Trophoblast cell (in vitro differentiated cells and primary cell): Measurements from ENCODE around the gene LRP1B.
"Not testable (repeated sequence)": the region's sequence is repeated elsewhere in the genome, so short reads cannot be mapped to it uniquely, and the experiment has no call there.

Experiments used
- DNase-seq, 2 donors: peaks; one replicate each; pipeline ENCODE4 v3.0.0-alpha.2; 2016
- H2AFZ ChIP-seq: 2 replicates; pipeline ENCODE4 v1.6.1; 2013; ENCODE audit warnings: low read length, moderate library complexity, mild to moderate bottlenecking; ENCODE audit not compliant: insufficient read depth, poor library complexity
- H2AK5ac ChIP-seq: 2 replicates; pipeline ENCODE4 v1.6.1; 2013; ENCODE audit warnings: mild to moderate bottlenecking, low read length
- H2BK120ac ChIP-seq: 2 replicates; pipeline ENCODE4 v1.6.1; 2013; ENCODE audit warnings: low read length, mild to moderate bottlenecking, moderate library complexity; ENCODE audit not compliant: insufficient read depth, poor library complexity
- H2BK12ac ChIP-seq: 2 replicates; pipeline ENCODE4 v1.6.1; 2013; ENCODE audit warnings: mild to moderate bottlenecking, low read length, moderate library complexity
- H2BK5ac ChIP-seq: 2 replicates; pipeline ENCODE4 v1.6.1; 2013; ENCODE audit warnings: low read length, low read depth, moderate library complexity, mild to moderate bottlenecking; ENCODE audit not compliant: poor library complexity
- H3K14ac ChIP-seq: 2 replicates; pipeline ENCODE4 v1.6.1; 2013; ENCODE audit warnings: mild to moderate bottlenecking, low read length
- H3K18ac ChIP-seq: 2 replicates; pipeline ENCODE4 v1.6.1; 2013; ENCODE audit warnings: mild to moderate bottlenecking, low read length
- H3K23ac ChIP-seq: 2 replicates; pipeline ENCODE4 v1.6.1; 2013; ENCODE audit warnings: low read length
- H3K27ac ChIP-seq: 2 replicates; pipeline ENCODE4 v1.5.1; 2013; ENCODE audit warnings: low read depth, mild to moderate bottlenecking, inconsistent platforms, low read length, moderate library complexity
- H3K27me3 ChIP-seq: 2 replicates; pipeline ENCODE4 v1.6.1; 2013; ENCODE audit warnings: inconsistent platforms, mild to moderate bottlenecking, low read length, moderate library complexity; ENCODE audit not compliant: insufficient read depth
- H3K36me3 ChIP-seq, 2 experiments: 1 replicate in 1 of 2; 2 replicates in 1 of 2; pipeline ENCODE4 v1.6.1; 2013; ENCODE audit warnings: low read length in 2 of 2, mild to moderate bottlenecking in 2 of 2, moderate library complexity in 1 of 2; ENCODE audit not compliant: insufficient read depth in 2 of 2, control insufficient read depth in 1 of 2
- H3K4ac ChIP-seq: 2 replicates; pipeline ENCODE4 v1.6.1; 2013; ENCODE audit warnings: low read depth, mild to moderate bottlenecking, low read length, moderate library complexity
- H3K4me1 ChIP-seq, 2 experiments: 1 replicate in 1 of 2; 2 replicates in 1 of 2; pipeline ENCODE4 v1.6.1; 2013; ENCODE audit warnings: low read length in 2 of 2, mild to moderate bottlenecking in 2 of 2, moderate library complexity in 1 of 2; ENCODE audit not compliant: insufficient read depth in 2 of 2, control insufficient read depth in 1 of 2
- H3K4me2 ChIP-seq: 2 replicates; pipeline ENCODE4 v1.6.1; 2013; ENCODE audit warnings: inconsistent platforms, mild to moderate bottlenecking, low read length, moderate library complexity
- H3K4me3 ChIP-seq: 2 replicates; pipeline ENCODE4 v1.5.1; 2013; ENCODE audit warnings: mild to moderate bottlenecking, low read depth, low read length, inconsistent platforms
- H3K79me1 ChIP-seq: one replicate; pipeline ENCODE4 v1.6.1; 2013; ENCODE audit warnings: low read length
- H3K79me2 ChIP-seq: 2 replicates; pipeline ENCODE4 v1.6.1; 2013; ENCODE audit warnings: low read length, mild to moderate bottlenecking; ENCODE audit not compliant: control insufficient read depth, insufficient read depth, poor library complexity
- H3K9ac ChIP-seq: 2 replicates; pipeline ENCODE4 v1.6.1; 2013; ENCODE audit warnings: mild to moderate bottlenecking, low read length
- H3K9me3 ChIP-seq: 2 replicates; pipeline ENCODE4 v1.6.1; 2013; ENCODE audit warnings: low read depth, mild to moderate bottlenecking, control low read depth, inconsistent platforms, low read length; ENCODE audit not compliant: insufficient read depth
- H4K12ac ChIP-seq: 2 replicates; pipeline ENCODE4 v1.6.1; 2013; ENCODE audit warnings: low read depth, mild to moderate bottlenecking, low read length, moderate library complexity
- H4K8ac ChIP-seq: 2 replicates; pipeline ENCODE4 v1.6.1; 2013; ENCODE audit warnings: low read depth, mild to moderate bottlenecking, low read length, moderate library complexity
- H4K91ac ChIP-seq: one replicate; pipeline ENCODE4 v1.6.1; 2013; ENCODE audit warnings: low read depth, mild to moderate bottlenecking, low read length, moderate library complexity
- WGBS: extraction: QIAGEN DNeasy Blood & Tissue Kit; methylation state at CpG from one replicate; pipeline ENCODE4 v1.1.7; 2013; ENCODE audit warnings: missing lambda C conversion rate; ENCODE audit not compliant: insufficient read length, insufficient coverage; ENCODE audit errors: extremely low coverage; 5-methylcytosine and 5-hydroxymethylcytosine counted together

The LRP1B gene

DNA sequence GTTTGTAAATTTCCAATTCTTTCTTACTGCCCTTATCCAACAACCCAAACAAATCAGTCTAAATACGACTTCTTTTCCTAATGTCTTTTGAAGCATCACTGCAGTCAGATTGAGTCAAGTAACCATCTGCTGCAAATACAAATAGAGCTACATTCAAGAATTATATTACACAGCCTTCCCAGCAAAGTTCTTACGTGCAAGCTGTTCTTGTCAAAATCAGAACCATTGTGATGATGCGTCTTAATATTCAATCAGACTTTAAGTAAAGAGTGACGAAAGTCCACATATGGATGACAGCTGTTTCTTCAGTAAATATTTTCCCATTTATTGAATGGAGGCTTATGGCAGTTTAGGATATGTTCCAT lies 943.8 kb downstream of the LRP1B start:
- WGBS: no CpG with 5 or more reads among the region's 4 CpGs
- Histone ChIP-seq H3K27me3 (no peaks in the 10 kb centered on the region), H3K4me2 (no peak overlapping the region), H3K27ac (no peak overlapping the region), H4K8ac (no peak overlapping the region), H4K12ac (no peak overlapping the region), H3K23ac (no peak overlapping the region), H3K18ac (no peak overlapping the region), H3K79me2 (no peaks in the 10 kb centered on the region), H2BK12ac (no peak overlapping the region), H3K36me3 (no peaks in the 10 kb centered on the region), H3K79me1 (no peaks in the 10 kb centered on the region), H3K4me1 (no peaks in the 10 kb centered on the region), H3K14ac (no peak overlapping the region), H3K4ac (no peak overlapping the region), H2AFZ (no peak overlapping the region), H2BK120ac (no peak overlapping the region), H3K9me3 (no peaks in the 10 kb centered on the region), H3K9ac (no peak overlapping the region), H2AK5ac (no peak overlapping the region), H2BK5ac (no peak overlapping the region), H3K4me3 (no peak overlapping the region), H4K91ac (no peak overlapping the region)
- DNase-seq: no peak

DNA sequence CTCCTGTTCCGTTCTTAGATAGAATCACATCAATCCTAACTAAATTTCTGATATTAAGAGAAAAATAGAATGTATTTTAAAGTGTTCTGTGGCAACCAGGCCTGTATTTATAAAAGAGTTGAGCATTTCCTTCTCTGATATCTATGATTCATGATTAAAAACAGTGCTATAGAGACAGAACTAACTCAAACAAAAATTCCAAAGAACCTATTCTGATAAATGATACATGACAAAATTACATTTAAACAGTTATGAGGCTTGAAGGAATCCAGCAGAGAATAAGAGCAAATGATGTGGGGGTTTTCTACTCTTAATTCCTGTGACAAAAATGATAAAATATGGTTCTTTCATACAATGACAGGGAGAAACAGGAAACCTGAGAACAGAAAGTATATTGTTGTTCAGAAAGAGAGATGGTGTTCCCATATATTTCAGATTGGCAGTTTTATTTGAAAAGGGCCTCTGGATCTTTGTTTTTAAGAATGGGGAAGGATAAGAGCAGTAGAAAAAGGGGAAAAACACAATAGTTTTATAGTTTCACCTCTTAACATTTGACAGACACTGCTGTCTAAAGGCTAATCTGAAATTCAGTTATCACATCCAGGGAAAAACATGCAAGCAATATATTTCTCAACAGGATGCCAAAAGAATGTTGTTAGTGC lies 944.3 kb downstream of the LRP1B start:
- no peak overlapping the region for H3K27ac ChIP-seq
- no peak overlapping the region for H4K91ac ChIP-seq
- H3K36me3 ChIP-seq: no peaks in the 10 kb centered on the region
- H4K8ac ChIP-seq: no peak overlapping the region
- no peaks in the 10 kb centered on the region for H3K79me1 ChIP-seq
- no peak overlapping the region for H2BK5ac ChIP-seq
- no peaks in the 10 kb centered on the region for H3K9me3 ChIP-seq
- no peak overlapping the region for H3K4me2 ChIP-seq
- no peak overlapping the region for H3K9ac ChIP-seq
- no peak overlapping the region for H3K23ac ChIP-seq
- no peaks in the 10 kb centered on the region for H3K79me2 ChIP-seq
- H2AK5ac ChIP-seq: no peak overlapping the region
- no peak overlapping the region for H3K14ac ChIP-seq
- DNase-seq: no peak
- H3K4ac ChIP-seq: no peak overlapping the region
- no peak overlapping the region for H2BK12ac ChIP-seq
- H2BK120ac ChIP-seq: no peak overlapping the region
- no peak overlapping the region for H3K18ac ChIP-seq
- WGBS: no CpG with 5 or more reads among the region's 1 CpG
- H4K12ac ChIP-seq: no peak overlapping the region
- H2AFZ ChIP-seq: no peak overlapping the region
- no peak overlapping the region for H3K4me3 ChIP-seq
- H3K27me3 ChIP-seq: no peaks in the 10 kb centered on the region
- H3K4me1 ChIP-seq: no peaks in the 10 kb centered on the region

DNA sequence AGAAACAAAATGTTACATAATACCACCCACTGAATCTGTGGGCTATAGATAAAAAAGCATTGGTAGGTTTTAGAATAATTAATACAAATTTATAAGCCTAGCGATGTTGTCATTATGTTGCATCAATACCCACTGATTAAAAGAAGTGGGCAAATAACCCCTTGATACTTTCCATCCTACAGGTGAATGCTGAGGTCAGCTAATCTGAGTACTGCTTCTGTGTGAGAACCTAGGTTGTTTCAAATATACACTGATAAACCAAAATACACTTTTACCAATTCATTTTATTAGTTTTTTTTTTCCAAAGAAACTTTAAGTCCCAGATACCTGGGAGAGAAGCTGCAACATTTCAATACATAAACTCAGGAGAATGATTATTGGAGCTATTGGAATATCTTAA lies 948.6 kb downstream of the LRP1B start:
- Histone ChIP-seq H3K9me3 (no peaks in the 10 kb centered on the region), H3K79me2 (no peaks in the 10 kb centered on the region), H3K27me3 (no peaks in the 10 kb centered on the region), H3K36me3 (no peaks in the 10 kb centered on the region), H3K4me3 (no peak overlapping the region), H3K4me2 (no peak overlapping the region), H4K91ac (no peak overlapping the region), H3K27ac (no peak overlapping the region), H3K79me1 (no peaks in the 10 kb centered on the region), H3K9ac (no peak overlapping the region), H3K18ac (no peak overlapping the region), H4K8ac (no peak overlapping the region), H3K4ac (no peak overlapping the region), H3K23ac (no peak overlapping the region), H4K12ac (no peak overlapping the region), H3K14ac (no peak overlapping the region), H2BK5ac (no peak overlapping the region), H2AK5ac (no peak overlapping the region), H2BK120ac (no peak overlapping the region), H3K4me1 (no peaks in the 10 kb centered on the region), H2BK12ac (no peak overlapping the region), H2AFZ (no peak overlapping the region)
- no CpG with 5 or more reads among the region's 1 CpG for WGBS
- DNase-seq: no peak

DNA sequence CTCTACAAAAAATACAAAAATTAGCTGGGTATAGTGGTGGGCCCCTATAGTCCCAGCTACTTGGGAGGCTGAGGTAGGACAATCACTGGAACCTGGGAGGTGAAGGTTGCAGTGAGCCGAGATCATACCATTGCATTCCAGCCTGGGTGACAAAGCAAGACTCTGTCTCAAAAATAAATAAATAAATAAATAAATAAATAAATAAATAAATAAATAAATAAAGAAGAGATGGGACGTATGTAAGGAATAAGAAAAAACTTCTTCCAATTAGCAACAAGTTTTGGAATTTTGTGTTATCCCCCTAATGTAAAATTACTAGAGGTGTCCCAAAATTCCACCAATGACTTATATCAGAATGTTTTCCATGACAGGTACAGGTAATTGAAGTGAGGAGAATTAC lies 961.7 kb downstream of the LRP1B start:
- H3K18ac ChIP-seq, H3K4me1 ChIP-seq, H3K9me3 ChIP-seq, H3K4ac ChIP-seq, H3K9ac ChIP-seq, H4K8ac ChIP-seq, H2AK5ac ChIP-seq, H3K4me2 ChIP-seq, H4K91ac ChIP-seq, H3K14ac ChIP-seq, H3K79me1 ChIP-seq, H2BK120ac ChIP-seq, H4K12ac ChIP-seq, H3K4me3 ChIP-seq, H3K23ac ChIP-seq, H3K27ac ChIP-seq, H2AFZ ChIP-seq, H3K36me3 ChIP-seq, H2BK5ac ChIP-seq, H3K79me2 ChIP-seq, H3K27me3 ChIP-seq, DNase-seq, H2BK12ac ChIP-seq: not testable (repeated sequence)
- no CpG with 5 or more reads among the region's 2 CpGs for WGBS
